HCT116 (cell line): ENCODE results near the gene C10orf143. TPM values are rescaled to one million over a fixed set of nuclear protein-coding genes. Genes with fewer than 3 reads are reported as not detected.

Experiments used
- ATAC-seq: fragments of 200-7000 bp; cut with Tn5 transposase; 2 replicates; pipeline ENCODE4 v1.9.1; 2020; ENCODE audit warnings: mild to moderate bottlenecking, moderate library complexity
- BruUV-seq: library from RNA; stranded (reverse); fragments of 400-500 nt; replicated peaks from 2 replicates; lab custom pipeline; 2021; lab: Mats Ljungman, UMichigan
- CTCF ChIA-PET: fragments of 300-600 bp; sonication (Branson Sonifier 250); formaldehyde crosslinking; loops from one replicate; lab custom pipeline; 2021; ENCODE audit warnings: antibody characterized with exemption; lab: Charles Lee
- POLR2A ChIA-PET: fragments of 300-600, 350-600 bp; sonication (Branson Sonifier 250); formaldehyde crosslinking; loops from one replicate; lab custom pipeline; 2021; ENCODE audit warnings: antibody characterized with exemption; lab: Charles Lee
- RAD21 ChIA-PET, 2 experiments: fragments of 300-600 bp; sonication (Branson Sonifier 250); formaldehyde crosslinking; loops; one replicate each; lab custom pipeline; 2023; ENCODE audit warnings: low total read pairs in 2 of 2; ENCODE audit not compliant: uncharacterized antibody in 2 of 2, unreplicated experiment in 2 of 2, low non-redundant PET in 1 of 2; lab: Charles Lee
- DNase-seq: peaks from one replicate; pipeline ENCODE4 v3.0.0-alpha.2; 2010; ENCODE audit warnings: low read depth, low spot score
- H2AFZ ChIP-seq: fragments of 200-600 bp; shearing (Covaris generic), sonication (generic); 2 replicates; pipeline ENCODE4 v1.6.1; 2017; ENCODE audit warnings: low read depth, mixed run types, mixed read lengths, antibody characterized with exemption, low read length; ENCODE audit not compliant: poor library complexity, severe bottlenecking
- H3K27ac ChIP-seq: 2 replicates; pipeline ENCODE4 v1.5.1; 2012; ENCODE audit warnings: low read depth, low read length
- H3K27me3 ChIP-seq: fragments of 200-600 bp; sonication (generic); 2 replicates; pipeline ENCODE4 v1.6.1; 2016; ENCODE audit warnings: mixed run types, low read length, mixed read lengths; ENCODE audit not compliant: insufficient read depth
- H3K36me3 ChIP-seq, 2 experiments: fragments of 200-500 bp in 1 of 2; fragments of 200-600 bp in 1 of 2; sonication (Bioruptor generic) in 1 of 2; sonication (generic) in 1 of 2; 2 replicates each; pipeline versions ENCODE4 v1.5.1 to v1.6.1; 2014 to 2016; ENCODE audit warnings: low read length in 2 of 2, inconsistent platforms in 1 of 2, mixed read lengths in 1 of 2, mixed run types in 1 of 2; ENCODE audit not compliant: insufficient read depth in 2 of 2, control insufficient read depth in 1 of 2
- H3K4me1 ChIP-seq, 2 experiments: fragments of 200-600 bp in 1 of 2; sonication (generic) in 1 of 2; 2 replicates each; pipeline versions ENCODE4 v1.5.1 to v1.6.1; 2012 to 2017; ENCODE audit warnings: low read length in 2 of 2, inconsistent platforms in 1 of 2, mild to moderate bottlenecking in 1 of 2, mixed read lengths in 1 of 2, mixed run types in 1 of 2, moderate library complexity in 1 of 2; ENCODE audit not compliant: insufficient read depth in 2 of 2, control insufficient read depth in 1 of 2
- H3K4me2 ChIP-seq: fragments of 200-600 bp; sonication (generic); 2 replicates; pipeline ENCODE4 v1.6.1; 2017; ENCODE audit warnings: mixed run types, low read length, mixed read lengths
- H3K4me3 ChIP-seq, 2 experiments: fragments of 200-600 bp in 1 of 2; sonication (generic) in 1 of 2; replicated peaks in 1 of 2; 2 replicates each; pipeline ENCODE4 v1.5.1; 2011 to 2016; ENCODE audit warnings: low read length in 2 of 2, control low read depth in 1 of 2, low read depth in 1 of 2, mild to moderate bottlenecking in 1 of 2, mixed read lengths in 1 of 2, mixed run types in 1 of 2
- H3K79me2 ChIP-seq: fragments of 200-600 bp; sonication (generic); 2 replicates; pipeline ENCODE4 v1.6.1; 2017; ENCODE audit warnings: mild to moderate bottlenecking, mixed run types, low read length, moderate library complexity, mixed read lengths; ENCODE audit not compliant: insufficient read depth
- H3K9ac ChIP-seq: fragments of 200-600 bp; sonication (generic); 2 replicates; pipeline ENCODE4 v1.6.1; 2016; ENCODE audit warnings: low read length, mixed read lengths
- H3K9me2 ChIP-seq: fragments of 200-600 bp; sonication (generic), shearing (Covaris generic); 2 replicates; pipeline ENCODE4 v1.6.1; 2017; ENCODE audit warnings: mixed run types, mild to moderate bottlenecking, moderate library complexity; ENCODE audit not compliant: insufficient read depth
- H3K9me3 ChIP-seq, 2 experiments: fragments of 200-500 bp in 1 of 2; fragments of 200-600 bp in 1 of 2; sonication (Bioruptor generic) in 1 of 2; sonication (generic) in 1 of 2; 2 replicates each; pipeline ENCODE4 v1.6.1; 2014 to 2017; ENCODE audit warnings: low read length in 2 of 2, mixed read lengths in 2 of 2, inconsistent platforms in 1 of 2, low read depth in 1 of 2, mild to moderate bottlenecking in 1 of 2, mixed run types in 1 of 2, moderate library complexity in 1 of 2; ENCODE audit not compliant: control insufficient read depth in 1 of 2, insufficient read depth in 1 of 2
- H4K20me1 ChIP-seq: fragments of 200-600 bp; sonication (generic), shearing (Covaris generic); 2 replicates; pipeline ENCODE4 v1.6.1; 2017; ENCODE audit warnings: mixed run types, mild to moderate bottlenecking, moderate library complexity; ENCODE audit not compliant: insufficient read depth
- CBX3 ChIP-seq: IDR thresholded peaks from 2 replicates; pipeline ENCODE4 v1.6.1; 2012; ENCODE audit warnings: low read depth
- CEBPB ChIP-seq: IDR thresholded peaks from 2 replicates; pipeline ENCODE4 v1.6.1; 2012; ENCODE audit warnings: low read depth
- EGR1 ChIP-seq: IDR thresholded peaks from 2 replicates; pipeline ENCODE4 v1.6.1; 2012; ENCODE audit warnings: low read depth
- EZH2 ChIP-seq: fragments of 200-600 bp; sonication (generic); IDR thresholded peaks from 2 replicates; pipeline ENCODE4 v1.6.1; 2017; ENCODE audit warnings: antibody characterized with exemption, mixed run types
- FOSL1 ChIP-seq: IDR thresholded peaks from 2 replicates; pipeline ENCODE4 v1.6.1; 2012; ENCODE audit warnings: low read depth
- JUND ChIP-seq: IDR thresholded peaks from 2 replicates; pipeline ENCODE4 v1.6.1; 2012
- SP1 ChIP-seq: IDR thresholded peaks from 2 replicates; pipeline ENCODE4 v1.6.1; 2012; ENCODE audit warnings: low read depth
- ZFX ChIP-seq: fragments of 450-650 bp; IDR thresholded peaks from 2 replicates; pipeline ENCODE4 v1.6.1; 2017
- ZNF274 ChIP-seq: fragments of 200-500 bp; sonication (Bioruptor generic); IDR thresholded peaks from 2 replicates; pipeline ENCODE4 v1.6.1; 2014; ENCODE audit warnings: mild to moderate bottlenecking, low read depth, low read length, inconsistent platforms
- intact Hi-C: fragments of 100-400 bp; cut with micrococcal nuclease; formaldehyde crosslinking; loops from 2 replicates; pipeline ENCODE4 v1.10.0; 2022
- total RNA-seq: library from RNA; stranded (reverse); gene quantifications from one replicate; pipeline ENCODE4 v1.2.1, GENCODE V29; 2021; ENCODE audit not compliant: unreplicated experiment
- TF ChIP-seq, protein P1 (sequence below): IDR thresholded peaks from 2 replicates; pipeline ENCODE4 v1.6.1; 2012

The C10orf143 gene
- total RNA-seq, 1 experiment from 2014 or later = 0.66 TPM

- no peak for ATAC-seq
- peaks cover 85% of the 10 kb centered on the region for H3K79me2 ChIP-seq
- intact Hi-C loops = no loop called here
- H3K9me2 ChIP-seq = no peaks in the 10 kb centered on the region
- ChIA-PET POLR2A (no interaction called here), RAD21 (no interaction called here), CTCF (no interaction called here)
- peaks cover 8 to 24% of the 10 kb centered on the region in 2 experiments; a peak in 3 of 4 replicates for H3K4me1 ChIP-seq
- H3K4me2 ChIP-seq = no peak overlapping the region
- no peak overlapping the region for H3K4me3 ChIP-seq
- no peak overlapping the region for H3K9ac ChIP-seq
- 0 out of 2 replicates have a peak, but pooled peaks cover 6% of the 10 kb centered on the region for H4K20me1 ChIP-seq
- no peaks in the 10 kb centered on the region for H3K36me3 ChIP-seq
- TF ChIP-seq, protein P1, sequence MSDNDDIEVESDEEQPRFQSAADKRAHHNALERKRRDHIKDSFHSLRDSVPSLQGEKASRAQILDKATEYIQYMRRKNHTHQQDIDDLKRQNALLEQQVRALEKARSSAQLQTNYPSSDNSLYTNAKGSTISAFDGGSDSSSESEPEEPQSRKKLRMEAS = no peak
- TF ChIP-seq SP1 (no peak), CEBPB (no peak), FOSL1 (no peak), EGR1 (no peak), EZH2 (no peak), ZNF274 (no peak)
- no peaks in the 10 kb centered on the region for H3K27me3 ChIP-seq
- no TSS peak for BruUV-seq
- no peaks in the 10 kb centered on the region for H3K9me3 ChIP-seq
- no peak for DNase-seq
- no peak overlapping the region for H2AFZ ChIP-seq
- H3K27ac ChIP-seq = no peak overlapping the region
These were observed 29.8 kb upstream of the C10orf143 start for GRCh38 chr10:130140425-130140824.

DNA sequence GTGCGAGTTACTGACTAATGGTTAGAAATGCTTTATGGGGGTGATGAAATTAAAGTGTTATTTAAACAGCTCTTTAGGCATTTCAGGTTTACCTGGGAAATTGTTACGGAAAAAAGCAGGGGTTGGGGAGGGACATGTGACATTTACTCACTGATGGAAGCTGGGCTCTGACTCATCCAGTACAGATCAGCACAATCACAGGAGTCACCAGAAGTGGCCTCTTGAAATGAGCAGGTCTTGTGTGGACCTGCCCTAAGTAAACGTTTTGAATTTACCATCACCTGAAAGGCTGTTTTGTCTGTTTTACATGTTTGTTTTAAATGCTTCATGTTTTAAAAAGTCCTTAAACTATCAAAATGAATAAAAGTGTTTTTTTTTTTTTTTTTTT lies 27.8 kb upstream of the C10orf143 start:
- peaks cover 8 to 24% of the 10 kb centered on the region in 2 experiments; a peak in 3 of 4 replicates for H3K4me1 ChIP-seq
- H3K9ac ChIP-seq = peak overlapping the region; percentile 45
- H3K27me3 ChIP-seq = no peaks in the 10 kb centered on the region
- BruUV-seq = no TSS peak
- H3K27ac ChIP-seq = peak overlapping the region; percentile 56; the same call in 1 of the 2 replicates
- H2AFZ ChIP-seq = no peak overlapping the region
- H3K9me3 ChIP-seq = no peaks in the 10 kb centered on the region
- TF ChIP-seq CBX3 = no peak
- no peak for TF ChIP-seq ZFX
- peak; percentile 43; the same call in 1 of the 2 replicates for TF ChIP-seq FOSL1
- TF ChIP-seq SP1 = no peak
- peak; percentile 43; the same call in 1 of the 2 replicates for TF ChIP-seq JUND
- peak overlapping the region; percentile 75 for H3K4me2 ChIP-seq
- H3K4me3 ChIP-seq = peak overlapping the region; percentile 61 to 73; a peak in 3 of 4 replicates
- 0 out of 2 replicates have a peak, but pooled peaks cover 6% of the 10 kb centered on the region for H4K20me1 ChIP-seq
- H3K79me2 ChIP-seq = peaks cover 68% of the 10 kb centered on the region
- H3K9me2 ChIP-seq = no peaks in the 10 kb centered on the region
- no peaks in the 10 kb centered on the region for H3K36me3 ChIP-seq
- POLR2A ChIA-PET = interaction anchor here (2.9 kb wide), 1 partner anchor 28 kb away, joined by 13 read pairs; the partner anchor contains the start of gene C10orf143
- intact Hi-C loops = no loop called here
- RAD21 ChIA-PET = no interaction called here
- ATAC-seq (peak; percentile 52; the same call in 1 of the 2 replicates), DNase-seq (peak; percentile 44)
- CTCF ChIA-PET = interaction anchor here (3.7 kb wide), 1 partner anchor 28 kb away, joined by 16 read pairs; the partner anchor contains the start of gene C10orf143
